SK-N-SH treated with all-trans-retinoic acid at 6 μM for 48 hours (cell line): ENCODE data around the gene CRYL1.

Experiments
- ATAC-seq: fragments of 200-7000 bp; cut with Tn5 transposase; 3 replicates; pipeline ENCODE4 v1.9.1; 2020; ENCODE audit warnings: mild to moderate bottlenecking, moderate library complexity
- ARNTL ChIP-seq: fragments of 450-650 bp; formaldehyde crosslinking; IDR thresholded peaks from 2 replicates; pipeline ENCODE4 v1.5.0; 2020; ENCODE audit warnings: low read depth, mild to moderate bottlenecking, moderate library complexity, borderline replicate concordance
- BACH2 ChIP-seq: fragments of 250-450 bp; sonication (Bioruptor Pico); IDR thresholded peaks from 2 replicates; pipeline ENCODE4 v1.9.0; 2021; ENCODE audit warnings: mild to moderate bottlenecking, borderline replicate concordance
- CSDC2 ChIP-seq: fragments of 250-450 bp; sonication (Bioruptor Pico); IDR thresholded peaks from 2 replicates; pipeline ENCODE4 v1.5.0; 2020; ENCODE audit warnings: mild to moderate bottlenecking, moderate library complexity
- ESRRG ChIP-seq: fragments of 250-450 bp; sonication (Bioruptor Pico); IDR thresholded peaks from 2 replicates; pipeline ENCODE4 v1.6.1; 2021; ENCODE audit warnings: mild to moderate bottlenecking
- GLIS3 ChIP-seq: fragments of 250-450 bp; sonication (Bioruptor Pico); IDR thresholded peaks from 2 replicates; pipeline ENCODE4 v1.5.0; 2020; ENCODE audit warnings: mild to moderate bottlenecking, moderate library complexity
- ISL1 ChIP-seq: fragments of 250-450 bp; sonication (Bioruptor Pico); IDR thresholded peaks from 2 replicates; pipeline ENCODE4 v2.1.2; 2022; ENCODE audit warnings: mild to moderate bottlenecking, moderate library complexity
- OSR1 ChIP-seq: fragments of 250-450 bp; sonication (Bioruptor Pico); IDR thresholded peaks from 2 replicates; pipeline ENCODE4 v1.8.0; 2022; ENCODE audit warnings: moderate library complexity, mild to moderate bottlenecking, inconsistent platforms
- PPARA ChIP-seq: fragments of 250-450 bp; sonication (Bioruptor Pico); IDR thresholded peaks from 2 replicates; pipeline ENCODE4 v1.5.0; 2020; ENCODE audit warnings: mild to moderate bottlenecking, borderline replicate concordance
- RARB ChIP-seq: fragments of 250-450 bp; sonication (Bioruptor Pico); IDR thresholded peaks from 2 replicates; pipeline ENCODE4 v1.8.0; 2021; ENCODE audit warnings: mild to moderate bottlenecking, moderate library complexity
- SNAI2 ChIP-seq: fragments of 250-450 bp; sonication (Bioruptor Pico); IDR thresholded peaks from 2 replicates; pipeline ENCODE4 v1.5.0; 2020; ENCODE audit warnings: mild to moderate bottlenecking, moderate library complexity
- TCF4 ChIP-seq: fragments of 250-450 bp; sonication (Bioruptor Pico); IDR thresholded peaks from 2 replicates; pipeline ENCODE4 v1.8.0; 2021; ENCODE audit warnings: mild to moderate bottlenecking, moderate library complexity, borderline replicate concordance
- TOX ChIP-seq: fragments of 250-450 bp; sonication (Bioruptor Pico); IDR thresholded peaks from 2 replicates; pipeline ENCODE4 v1.8.0; 2021; ENCODE audit warnings: mild to moderate bottlenecking, moderate library complexity, borderline replicate concordance
- ZC3H10 ChIP-seq: fragments of 250-450 bp; sonication (Bioruptor Pico); IDR thresholded peaks from 2 replicates; pipeline ENCODE4 v1.5.1; 2021; ENCODE audit warnings: mild to moderate bottlenecking, moderate library complexity
- ZFP3 ChIP-seq: fragments of 250-450 bp; sonication (Bioruptor Pico); IDR thresholded peaks from 2 replicates; pipeline ENCODE4 v1.5.0; 2020; ENCODE audit warnings: mild to moderate bottlenecking, moderate library complexity
- ZFP30 ChIP-seq: fragments of 450-650 bp; formaldehyde crosslinking; IDR thresholded peaks from 2 replicates; pipeline ENCODE4 v1.5.0; 2022; ENCODE audit warnings: mild to moderate bottlenecking, moderate library complexity
- ZNF70 ChIP-seq: fragments of 450-650 bp; formaldehyde crosslinking; IDR thresholded peaks from 2 replicates; pipeline ENCODE4 v1.5.0; 2020; ENCODE audit warnings: mild to moderate bottlenecking, moderate library complexity
- ZNF8 ChIP-seq: fragments of 450-650 bp; formaldehyde crosslinking; IDR thresholded peaks from 2 replicates; pipeline ENCODE4 v1.5.0; 2020; ENCODE audit warnings: mild to moderate bottlenecking, moderate library complexity
- TF ChIP-seq, protein P1 (sequence below): fragments of 250-450 bp; sonication (Bioruptor Pico); IDR thresholded peaks from 2 replicates; pipeline ENCODE4 v1.8.0; 2021; ENCODE audit warnings: low read depth, mild to moderate bottlenecking, moderate library complexity, borderline replicate concordance
- TF ChIP-seq, protein P2 (sequence below): fragments of 250-450 bp; sonication (Bioruptor Pico); IDR thresholded peaks from 2 replicates; pipeline ENCODE4 v1.5.1; 2020; ENCODE audit warnings: low read depth, mild to moderate bottlenecking, moderate library complexity
- TF ChIP-seq, protein P3 (sequence below): fragments of 250-450 bp; sonication (Bioruptor Pico); IDR thresholded peaks from 2 replicates; pipeline ENCODE4 v1.5.0; 2020; ENCODE audit warnings: mild to moderate bottlenecking, moderate library complexity
- TF ChIP-seq, protein P4 (sequence below): fragments of 250-450 bp; sonication (Bioruptor Pico); IDR thresholded peaks from 2 replicates; pipeline ENCODE4 v1.5.1; 2021; ENCODE audit warnings: mild to moderate bottlenecking, moderate library complexity

CRYL1 gene

DNA sequence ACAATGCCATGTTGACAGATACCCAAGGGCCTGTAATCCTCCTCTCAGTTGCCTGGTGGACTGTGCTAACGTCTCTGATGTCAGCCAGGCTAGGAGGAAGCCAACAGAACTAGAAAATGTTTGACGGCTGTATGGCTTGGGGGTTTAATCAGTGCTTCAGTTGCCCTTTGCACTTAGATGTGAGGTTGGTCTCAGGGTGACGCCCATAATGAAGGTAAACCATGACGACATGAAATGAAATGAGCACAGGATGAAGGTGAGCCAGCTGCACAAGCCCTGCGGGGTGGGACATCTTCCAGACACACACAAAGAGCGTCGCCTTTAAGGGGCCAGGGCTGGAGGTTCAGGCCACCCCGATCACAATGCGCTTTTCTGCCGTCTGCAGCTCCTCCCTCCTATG lies 127.2 kb downstream of the CRYL1 start (continued):
- TF ChIP-seq, protein P1, sequence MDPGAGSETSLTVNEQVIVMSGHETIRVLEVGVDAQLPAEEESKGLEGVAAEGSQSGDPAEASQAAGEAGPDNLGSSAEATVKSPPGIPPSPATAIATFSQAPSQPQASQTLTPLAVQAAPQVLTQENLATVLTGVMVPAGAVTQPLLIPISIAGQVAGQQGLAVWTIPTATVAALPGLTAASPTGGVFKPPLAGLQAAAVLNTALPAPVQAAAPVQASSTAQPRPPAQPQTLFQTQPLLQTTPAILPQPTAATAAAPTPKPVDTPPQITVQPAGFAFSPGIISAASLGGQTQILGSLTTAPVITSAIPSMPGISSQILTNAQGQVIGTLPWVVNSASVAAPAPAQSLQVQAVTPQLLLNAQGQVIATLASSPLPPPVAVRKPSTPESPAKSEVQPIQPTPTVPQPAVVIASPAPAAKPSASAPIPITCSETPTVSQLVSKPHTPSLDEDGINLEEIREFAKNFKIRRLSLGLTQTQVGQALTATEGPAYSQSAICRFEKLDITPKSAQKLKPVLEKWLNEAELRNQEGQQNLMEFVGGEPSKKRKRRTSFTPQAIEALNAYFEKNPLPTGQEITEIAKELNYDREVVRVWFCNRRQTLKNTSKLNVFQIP (CRISPR knock-in tag) = no peak

DNA sequence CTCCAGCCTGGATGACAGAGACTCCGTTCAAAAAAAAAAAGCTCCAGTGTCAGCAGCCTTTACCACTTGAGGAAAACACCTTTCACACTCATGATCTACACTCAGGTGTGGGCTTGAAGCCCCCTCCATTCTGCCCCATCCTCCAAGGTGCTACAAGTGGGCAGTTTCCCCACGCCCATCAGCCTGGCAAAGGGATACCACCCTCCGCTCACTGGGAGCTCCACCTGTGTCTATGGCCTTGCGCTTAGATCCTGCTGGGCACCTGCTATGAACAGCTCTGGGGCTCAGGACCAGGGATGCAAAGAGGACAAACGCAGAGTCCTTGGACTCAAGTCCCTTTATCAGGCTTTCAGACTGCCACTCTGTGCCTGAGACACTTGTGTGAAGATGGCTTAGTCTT lies 127.8 kb downstream of the CRYL1 start:
- ATAC-seq = no peak
- TF ChIP-seq, protein P1 (CRISPR knock-in tag) = no peak
- TF ChIP-seq GLIS3 (no peak), TCF4 (no peak), ZFP3 (CRISPR knock-in tag) (no peak), ARNTL (CRISPR knock-in tag) (no peak), OSR1 (CRISPR knock-in tag) (no peak)

DNA sequence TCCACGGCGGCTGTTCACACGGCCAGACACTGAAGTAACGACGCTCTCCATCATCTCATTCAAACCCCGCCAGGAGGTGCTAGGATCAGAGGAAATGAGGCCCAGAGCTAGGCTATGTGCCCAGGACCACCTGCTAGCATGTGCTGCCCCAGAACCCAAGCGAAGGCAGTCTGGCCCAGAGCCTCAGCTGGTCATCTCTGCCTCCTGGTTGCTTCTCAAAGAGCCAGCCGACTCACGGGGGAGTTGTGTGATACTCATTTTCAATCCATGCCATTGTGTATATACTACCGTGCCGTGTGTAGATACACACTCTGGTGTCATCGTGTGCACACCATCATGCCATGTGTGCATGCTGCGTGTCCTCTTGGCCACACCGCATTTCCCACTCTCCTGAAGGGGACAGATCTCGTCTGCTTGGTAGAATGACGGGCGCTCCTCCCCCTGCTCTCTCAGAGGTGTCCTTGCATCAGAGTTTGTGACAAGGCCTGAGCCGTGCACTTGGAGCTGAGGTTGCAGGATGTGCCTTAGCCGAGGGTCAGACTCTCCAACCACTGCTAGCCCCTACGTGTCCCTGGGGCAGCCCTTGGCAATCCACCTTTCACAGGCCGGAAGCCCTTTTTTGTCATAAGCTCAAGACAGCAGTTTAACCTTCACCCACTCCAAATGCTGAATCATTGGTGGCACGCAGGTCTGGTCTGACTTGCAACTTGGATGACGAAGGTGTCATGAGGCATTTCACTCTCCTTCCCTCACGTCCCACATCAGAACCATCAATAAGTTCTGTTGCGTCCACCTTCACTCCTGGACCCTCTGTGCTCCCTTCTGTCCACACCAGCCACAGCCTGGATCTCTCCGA lies 130.4 kb downstream of the CRYL1 start:
- ATAC-seq = no peak
- TF ChIP-seq PPARA (CRISPR knock-in tag) (no peak), ZNF8 (CRISPR knock-in tag) (no peak), ZC3H10 (CRISPR knock-in tag) (no peak), RARB (no peak), CSDC2 (no peak), TOX (CRISPR knock-in tag) (no peak), ESRRG (CRISPR knock-in tag) (no peak), GLIS3 (no peak), ZNF70 (no peak), ZFP3 (CRISPR knock-in tag) (no peak)
- TF ChIP-seq, protein P2, sequence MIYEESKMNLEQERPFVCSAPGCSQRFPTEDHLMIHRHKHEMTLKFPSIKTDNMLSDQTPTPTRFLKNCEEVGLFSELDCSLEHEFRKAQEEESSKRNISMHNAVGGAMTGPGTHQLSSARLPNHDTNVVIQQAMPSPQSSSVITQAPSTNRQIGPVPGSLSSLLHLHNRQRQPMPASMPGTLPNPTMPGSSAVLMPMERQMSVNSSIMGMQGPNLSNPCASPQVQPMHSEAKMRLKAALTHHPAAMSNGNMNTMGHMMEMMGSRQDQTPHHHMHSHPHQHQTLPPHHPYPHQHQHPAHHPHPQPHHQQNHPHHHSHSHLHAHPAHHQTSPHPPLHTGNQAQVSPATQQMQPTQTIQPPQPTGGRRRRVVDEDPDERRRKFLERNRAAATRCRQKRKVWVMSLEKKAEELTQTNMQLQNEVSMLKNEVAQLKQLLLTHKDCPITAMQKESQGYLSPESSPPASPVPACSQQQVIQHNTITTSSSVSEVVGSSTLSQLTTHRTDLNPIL (CRISPR knock-in tag) = no peak
- TF ChIP-seq, protein P3, sequence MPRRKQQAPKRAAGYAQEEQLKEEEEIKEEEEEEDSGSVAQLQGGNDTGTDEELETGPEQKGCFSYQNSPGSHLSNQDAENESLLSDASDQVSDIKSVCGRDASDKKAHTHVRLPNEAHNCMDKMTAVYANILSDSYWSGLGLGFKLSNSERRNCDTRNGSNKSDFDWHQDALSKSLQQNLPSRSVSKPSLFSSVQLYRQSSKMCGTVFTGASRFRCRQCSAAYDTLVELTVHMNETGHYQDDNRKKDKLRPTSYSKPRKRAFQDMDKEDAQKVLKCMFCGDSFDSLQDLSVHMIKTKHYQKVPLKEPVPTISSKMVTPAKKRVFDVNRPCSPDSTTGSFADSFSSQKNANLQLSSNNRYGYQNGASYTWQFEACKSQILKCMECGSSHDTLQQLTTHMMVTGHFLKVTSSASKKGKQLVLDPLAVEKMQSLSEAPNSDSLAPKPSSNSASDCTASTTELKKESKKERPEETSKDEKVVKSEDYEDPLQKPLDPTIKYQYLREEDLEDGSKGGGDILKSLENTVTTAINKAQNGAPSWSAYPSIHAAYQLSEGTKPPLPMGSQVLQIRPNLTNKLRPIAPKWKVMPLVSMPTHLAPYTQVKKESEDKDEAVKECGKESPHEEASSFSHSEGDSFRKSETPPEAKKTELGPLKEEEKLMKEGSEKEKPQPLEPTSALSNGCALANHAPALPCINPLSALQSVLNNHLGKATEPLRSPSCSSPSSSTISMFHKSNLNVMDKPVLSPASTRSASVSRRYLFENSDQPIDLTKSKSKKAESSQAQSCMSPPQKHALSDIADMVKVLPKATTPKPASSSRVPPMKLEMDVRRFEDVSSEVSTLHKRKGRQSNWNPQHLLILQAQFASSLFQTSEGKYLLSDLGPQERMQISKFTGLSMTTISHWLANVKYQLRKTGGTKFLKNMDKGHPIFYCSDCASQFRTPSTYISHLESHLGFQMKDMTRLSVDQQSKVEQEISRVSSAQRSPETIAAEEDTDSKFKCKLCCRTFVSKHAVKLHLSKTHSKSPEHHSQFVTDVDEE (CRISPR knock-in tag) = no peak
- TF ChIP-seq, protein P1 (CRISPR knock-in tag) = no peak

DNA sequence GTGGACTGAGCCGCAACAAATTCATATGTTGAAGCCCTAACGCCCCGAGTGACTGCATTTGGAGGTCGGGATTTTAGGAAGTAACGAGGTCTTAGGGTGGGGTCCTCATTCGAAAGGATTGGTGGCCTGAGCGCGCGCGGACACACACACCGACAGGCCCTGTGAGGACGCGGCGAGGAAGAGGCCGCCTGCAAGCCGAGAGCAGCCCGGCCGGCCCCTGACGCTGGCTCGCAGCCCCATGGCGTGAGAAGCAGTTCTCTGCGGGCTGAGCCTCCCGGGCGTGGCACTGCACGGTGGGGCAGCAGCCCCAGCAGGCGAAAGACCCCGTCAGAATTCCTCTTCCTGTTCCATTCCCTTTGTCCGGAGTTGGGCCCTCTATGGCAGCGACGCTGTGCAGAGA lies 131.2 kb downstream of the CRYL1 start:
- no peak for ATAC-seq
- TF ChIP-seq ZNF70 (no peak), ISL1 (no peak), ZC3H10 (CRISPR knock-in tag) (no peak), ARNTL (CRISPR knock-in tag) (no peak), PPARA (CRISPR knock-in tag) (no peak), SNAI2 (CRISPR knock-in tag) (no peak), ZNF8 (CRISPR knock-in tag) (no peak), BACH2 (CRISPR knock-in tag) (no peak), TCF4 (no peak), OSR1 (CRISPR knock-in tag) (no peak), RARB (no peak), GLIS3 (no peak), CSDC2 (no peak), ZFP30 (no peak)
- TF ChIP-seq, protein P4, sequence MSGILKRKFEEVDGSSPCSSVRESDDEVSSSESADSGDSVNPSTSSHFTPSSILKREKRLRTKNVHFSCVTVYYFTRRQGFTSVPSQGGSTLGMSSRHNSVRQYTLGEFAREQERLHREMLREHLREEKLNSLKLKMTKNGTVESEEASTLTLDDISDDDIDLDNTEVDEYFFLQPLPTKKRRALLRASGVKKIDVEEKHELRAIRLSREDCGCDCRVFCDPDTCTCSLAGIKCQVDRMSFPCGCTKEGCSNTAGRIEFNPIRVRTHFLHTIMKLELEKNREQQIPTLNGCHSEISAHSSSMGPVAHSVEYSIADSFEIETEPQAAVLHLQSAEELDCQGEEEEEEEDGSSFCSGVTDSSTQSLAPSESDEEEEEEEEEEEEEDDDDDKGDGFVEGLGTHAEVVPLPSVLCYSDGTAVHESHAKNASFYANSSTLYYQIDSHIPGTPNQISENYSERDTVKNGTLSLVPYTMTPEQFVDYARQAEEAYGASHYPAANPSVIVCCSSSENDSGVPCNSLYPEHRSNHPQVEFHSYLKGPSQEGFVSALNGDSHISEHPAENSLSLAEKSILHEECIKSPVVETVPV (CRISPR knock-in tag) = no peak
- TF ChIP-seq, protein P2 (CRISPR knock-in tag) = no peak
